DOHH2 (cell line): ENCODE data around the gene KRTAP6-3.

ENCODE experiments used
- CTCF ChIP-seq: fragments of 200-600 bp; sonication (generic); IDR thresholded peaks from one replicate; pipeline ENCODE4 v1.5.1; 2014; ENCODE audit warnings: antibody characterized with exemption, mild to moderate bottlenecking, low read depth, low read length; ENCODE audit not compliant: poor library complexity, severe bottlenecking
- EZH2phosphoT487 ChIP-seq: fragments of 200-600 bp; sonication (generic); IDR thresholded peaks from 2 replicates; pipeline ENCODE4 v1.6.1; 2017; ENCODE audit warnings: borderline replicate concordance, mild to moderate bottlenecking, antibody characterized with exemption, low read length, moderate library complexity, mixed read lengths

GRCh38 chr21:30561957-30562356 lies 30.3 kb upstream of the KRTAP6-3 start:
- TF ChIP-seq CTCF (no peak), EZH2phosphoT487 (no peak)
